GM23338 (cell line): ENCODE measurements around the gene CDKN2D. TPM values are rescaled to one million over a fixed set of nuclear protein-coding genes. Genes with fewer than 3 reads are reported as not detected.

Experiments
- CREB1 ChIP-seq: fragments of 250-450 bp; sonication (Bioruptor Pico); IDR thresholded peaks from 2 replicates; pipeline ENCODE4 v1.5.0; 2020; ENCODE audit warnings: low read depth, mild to moderate bottlenecking, moderate library complexity
- microRNA counts: library from miRNA; unstranded; fragments of <30 nt; microRNA quantifications from one replicate; lab custom pipeline; 2017
- microRNA-seq: library from miRNA; unstranded; fragments of <30 nt; microRNA quantifications from one replicate; pipeline ENCODE4, GENCODE V29; 2017
- polyA plus RNA-seq: library from polyadenylated mRNA; unstranded; fragments of >200 nt; fragmentation: Nextera tagmentation; extraction: Ambion mirVana; gene quantifications from 2 replicates; pipeline ENCODE4 v1.2.1, GENCODE V29; 2016
- small RNA-seq: library from RNA; depleted of rRNA; stranded (forward); fragments of <200 nt; gene quantifications from one replicate; pipeline ENCODE3, GENCODE V24; 2014; ENCODE audit warnings: low replicate concordance
- total RNA-seq: library from RNA; depleted of rRNA; stranded (reverse); fragments of >200 nt; shearing (Covaris generic); gene quantifications from 2 replicates; pipeline ENCODE4 v1.2.3, GENCODE V29; 2014; rRNA removed
- TF ChIP-seq, protein P1 (sequence below): fragments of 250-450 bp; sonication (Bioruptor Pico); IDR thresholded peaks from 2 replicates; pipeline ENCODE4 v1.5.0; 2020; ENCODE audit warnings: mild to moderate bottlenecking, moderate library complexity

Gene CDKN2D
- total and polyA plus RNA-seq, 2 experiments from 2014 or later, result 1.4 to 4.0 TPM

DNA sequence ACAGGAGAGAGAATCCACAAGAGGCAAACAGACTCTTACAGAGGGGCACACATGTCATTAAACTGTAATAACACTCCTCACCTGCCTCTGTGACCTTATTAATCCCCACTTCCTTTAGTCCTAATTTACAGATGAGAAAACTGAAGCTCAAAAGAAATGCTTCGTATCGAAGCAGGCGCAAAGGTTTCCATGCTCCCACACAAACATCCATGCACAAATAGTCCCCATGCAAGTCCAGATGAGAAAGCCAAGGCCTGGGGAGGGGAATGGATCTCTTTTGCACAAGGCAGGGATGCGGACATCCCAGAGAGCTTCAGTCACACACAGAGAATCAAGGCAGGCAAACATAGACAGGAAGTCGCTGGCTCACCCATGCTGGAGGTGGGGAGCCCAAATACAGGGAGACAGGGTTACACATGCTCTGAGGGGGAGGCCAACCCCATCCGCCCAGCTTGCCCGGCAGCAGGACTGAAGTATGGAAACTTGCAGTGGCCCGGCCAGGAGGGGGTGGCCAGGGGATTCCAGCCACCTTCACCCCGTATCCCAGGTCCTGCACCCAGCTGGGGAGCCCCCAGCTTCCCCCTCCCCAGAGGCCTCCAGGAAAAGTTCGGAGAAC lies 52.0 kb downstream of the CDKN2D start (continued):
- TF ChIP-seq, protein P1, sequence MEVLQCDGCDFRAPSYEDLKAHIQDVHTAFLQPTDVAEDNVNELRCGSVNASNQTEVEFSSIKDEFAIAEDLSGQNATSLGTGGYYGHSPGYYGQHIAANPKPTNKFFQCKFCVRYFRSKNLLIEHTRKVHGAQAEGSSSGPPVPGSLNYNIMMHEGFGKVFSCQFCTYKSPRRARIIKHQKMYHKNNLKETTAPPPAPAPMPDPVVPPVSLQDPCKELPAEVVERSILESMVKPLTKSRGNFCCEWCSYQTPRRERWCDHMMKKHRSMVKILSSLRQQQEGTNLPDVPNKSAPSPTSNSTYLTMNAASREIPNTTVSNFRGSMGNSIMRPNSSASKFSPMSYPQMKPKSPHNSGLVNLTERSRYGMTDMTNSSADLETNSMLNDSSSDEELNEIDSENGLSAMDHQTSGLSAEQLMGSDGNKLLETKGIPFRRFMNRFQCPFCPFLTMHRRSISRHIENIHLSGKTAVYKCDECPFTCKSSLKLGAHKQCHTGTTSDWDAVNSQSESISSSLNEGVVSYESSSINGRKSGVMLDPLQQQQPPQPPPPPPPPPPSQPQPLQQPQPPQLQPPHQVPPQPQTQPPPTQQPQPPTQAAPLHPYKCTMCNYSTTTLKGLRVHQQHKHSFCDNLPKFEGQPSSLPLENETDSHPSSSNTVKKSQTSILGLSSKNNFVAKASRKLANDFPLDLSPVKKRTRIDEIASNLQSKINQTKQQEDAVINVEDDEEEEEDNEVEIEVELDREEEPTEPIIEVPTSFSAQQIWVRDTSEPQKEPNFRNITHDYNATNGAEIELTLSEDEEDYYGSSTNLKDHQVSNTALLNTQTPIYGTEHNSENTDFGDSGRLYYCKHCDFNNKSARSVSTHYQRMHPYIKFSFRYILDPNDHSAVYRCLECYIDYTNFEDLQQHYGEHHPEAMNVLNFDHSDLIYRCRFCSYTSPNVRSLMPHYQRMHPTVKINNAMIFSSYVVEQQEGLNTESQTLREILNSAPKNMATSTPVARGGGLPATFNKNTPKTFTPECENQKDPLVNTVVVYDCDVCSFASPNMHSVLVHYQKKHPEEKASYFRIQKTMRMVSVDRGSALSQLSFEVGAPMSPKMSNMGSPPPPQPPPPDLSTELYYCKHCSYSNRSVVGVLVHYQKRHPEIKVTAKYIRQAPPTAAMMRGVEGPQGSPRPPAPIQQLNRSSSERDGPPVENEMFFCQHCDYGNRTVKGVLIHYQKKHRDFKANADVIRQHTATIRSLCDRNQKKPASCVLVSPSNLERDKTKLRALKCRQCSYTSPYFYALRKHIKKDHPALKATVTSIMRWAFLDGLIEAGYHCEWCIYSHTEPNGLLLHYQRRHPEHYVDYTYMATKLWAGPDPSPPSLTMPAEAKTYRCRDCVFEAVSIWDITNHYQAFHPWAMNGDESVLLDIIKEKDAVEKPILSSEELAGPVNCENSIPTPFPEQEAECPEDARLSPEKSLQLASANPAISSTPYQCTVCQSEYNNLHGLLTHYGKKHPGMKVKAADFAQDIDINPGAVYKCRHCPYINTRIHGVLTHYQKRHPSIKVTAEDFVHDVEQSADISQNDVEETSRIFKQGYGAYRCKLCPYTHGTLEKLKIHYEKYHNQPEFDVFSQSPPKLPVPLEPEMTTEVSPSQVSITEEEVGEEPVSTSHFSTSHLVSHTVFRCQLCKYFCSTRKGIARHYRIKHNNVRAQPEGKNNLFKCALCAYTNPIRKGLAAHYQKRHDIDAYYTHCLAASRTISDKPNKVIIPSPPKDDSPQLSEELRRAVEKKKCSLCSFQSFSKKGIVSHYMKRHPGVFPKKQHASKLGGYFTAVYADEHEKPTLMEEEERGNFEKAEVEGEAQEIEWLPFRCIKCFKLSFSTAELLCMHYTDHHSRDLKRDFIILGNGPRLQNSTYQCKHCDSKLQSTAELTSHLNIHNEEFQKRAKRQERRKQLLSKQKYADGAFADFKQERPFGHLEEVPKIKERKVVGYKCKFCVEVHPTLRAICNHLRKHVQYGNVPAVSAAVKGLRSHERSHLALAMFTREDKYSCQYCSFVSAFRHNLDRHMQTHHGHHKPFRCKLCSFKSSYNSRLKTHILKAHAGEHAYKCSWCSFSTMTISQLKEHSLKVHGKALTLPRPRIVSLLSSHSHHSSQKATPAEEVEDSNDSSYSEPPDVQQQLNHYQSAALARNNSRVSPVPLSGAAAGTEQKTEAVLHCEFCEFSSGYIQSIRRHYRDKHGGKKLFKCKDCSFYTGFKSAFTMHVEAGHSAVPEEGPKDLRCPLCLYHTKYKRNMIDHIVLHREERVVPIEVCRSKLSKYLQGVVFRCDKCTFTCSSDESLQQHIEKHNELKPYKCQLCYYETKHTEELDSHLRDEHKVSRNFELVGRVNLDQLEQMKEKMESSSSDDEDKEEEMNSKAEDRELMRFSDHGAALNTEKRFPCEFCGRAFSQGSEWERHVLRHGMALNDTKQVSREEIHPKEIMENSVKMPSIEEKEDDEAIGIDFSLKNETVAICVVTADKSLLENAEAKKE (CRISPR knock-in tag), result no peak
- TF ChIP-seq CREB1, result no peak

MicroRNAs encoded within 50 kb of the gene (microRNA counts, 767-probe panel; counts per million panel counts)
- not detected for microRNA hsa-miR-1238 (lab: Ali Mortazavi, UCI)

Small RNAs within 50 kb of the gene (microRNA-seq; reads per million reads assigned to microRNA genes)
- gene MIR1238, result not detected

Small RNAs within 50 kb of the gene (small RNA-seq; reads per million reads assigned to genes)
- gene MIR1238, result not detected
- gene RNU7-140P, result not detected

Other genes with a start within 250 kb of the CDKN2D start
- 88.3 and 96.7 TPM in 2 replicates for gene RAVER1, start 235.4 kb downstream of the CDKN2D start, total RNA-seq
- gene RAVER1, start 235.4 kb downstream of the CDKN2D start, polyA plus RNA-seq, result 23.6 and 25.5 TPM in 2 replicates
- gene ICAM3, start 229.4 kb downstream of the CDKN2D start, total RNA-seq, result 9.6 TPM in 2 replicates
- 14.7 and 19.2 TPM in 2 replicates for gene ICAM3, start 229.4 kb downstream of the CDKN2D start, polyA plus RNA-seq
- 22.2 and 29.1 TPM in 2 replicates for gene TYK2, start 188.4 kb downstream of the CDKN2D start, total RNA-seq
- 30.7 and 35.9 TPM in 2 replicates for gene TYK2, start 188.4 kb downstream of the CDKN2D start, polyA plus RNA-seq
- 163 and 183 TPM in 2 replicates for gene CDC37, start 165.4 kb downstream of the CDKN2D start, total RNA-seq
- gene CDC37, start 165.4 kb downstream of the CDKN2D start, polyA plus RNA-seq, result 270 and 280 TPM in 2 replicates
- 5.2 and 5.4 TPM in 2 replicates for gene PDE4A, start 148.4 kb downstream of the CDKN2D start, total RNA-seq
- gene PDE4A, start 148.4 kb downstream of the CDKN2D start, polyA plus RNA-seq, result 5.2 and 5.4 TPM in 2 replicates
- gene KEAP1, start 65.6 kb downstream of the CDKN2D start, total RNA-seq, result 71.5 and 77.5 TPM in 2 replicates
- 46.5 and 57.8 TPM in 2 replicates for gene KEAP1, start 65.6 kb downstream of the CDKN2D start, polyA plus RNA-seq
- 3.1 and 8.0 TPM in 2 replicates for gene S1PR5, start 51.5 kb downstream of the CDKN2D start, total RNA-seq
- gene S1PR5, start 51.5 kb downstream of the CDKN2D start, polyA plus RNA-seq, result 4.6 and 4.8 TPM in 2 replicates
- 53.2 and 55.5 TPM in 2 replicates for gene ATG4D, start 25.1 kb downstream of the CDKN2D start, total RNA-seq
- 15.1 and 19.1 TPM in 2 replicates for gene ATG4D, start 25.1 kb downstream of the CDKN2D start, polyA plus RNA-seq
- 23.8 and 25.0 TPM in 2 replicates for gene KRI1, start 3.0 kb downstream of the CDKN2D start, total RNA-seq
- 43.2 and 48.8 TPM in 2 replicates for gene KRI1, start 3.0 kb downstream of the CDKN2D start, polyA plus RNA-seq
- 158 and 165 TPM in 2 replicates for gene AP1M2, start 18.3 kb upstream of the CDKN2D start, total RNA-seq
- gene AP1M2, start 18.3 kb upstream of the CDKN2D start, polyA plus RNA-seq, result 128 and 141 TPM in 2 replicates
- 62.2 and 65.0 TPM in 2 replicates for gene SLC44A2, start 56.6 kb upstream of the CDKN2D start, total RNA-seq
- 41.2 and 43.2 TPM in 2 replicates for gene SLC44A2, start 56.6 kb upstream of the CDKN2D start, polyA plus RNA-seq
- gene ILF3, start 85.4 kb upstream of the CDKN2D start, total RNA-seq, result 544 and 573 TPM in 2 replicates
- 616 and 625 TPM in 2 replicates for gene ILF3, start 85.4 kb upstream of the CDKN2D start, polyA plus RNA-seq
- 54.5 and 61.2 TPM in 2 replicates for gene QTRT1, start 132.5 kb upstream of the CDKN2D start, total RNA-seq
- 77.4 and 83.5 TPM in 2 replicates for gene QTRT1, start 132.5 kb upstream of the CDKN2D start, polyA plus RNA-seq
- gene DNM2, start 149.1 kb upstream of the CDKN2D start, total RNA-seq, result 107 and 138 TPM in 2 replicates
- 40.0 and 40.7 TPM in 2 replicates for gene DNM2, start 149.1 kb upstream of the CDKN2D start, polyA plus RNA-seq